Activated CD4-positive, CD25-positive, alpha-beta regulatory T cell (primary cell): Measurements from ENCODE around the gene MLLT10.
"Not testable (repeated sequence)": the region's sequence is repeated elsewhere in the genome, so short reads cannot be mapped to it uniquely, and the experiment has no call there.

Source experiments
- DNase-seq, 4 experiments: peaks; one replicate each; lab custom pipeline; 2025; lab: John Stamatoyannopoulos, UW

The MLLT10 gene

GRCh38 chr10:21581421-21581834 is 47.4 kb downstream of the MLLT10 start:
- DNase-seq = not testable (repeated sequence)

- no peak for DNase-seq
Measured at GRCh38 chr10:21584834-21585530, 51.0 kb downstream of the MLLT10 start.

GRCh38 chr10:21587391-21587790 is 53.4 kb downstream of the MLLT10 start:
- no peak for DNase-seq

- DNase-seq = not testable (repeated sequence)
Measured at GRCh38 chr10:21588159-21588558, 54.1 kb downstream of the MLLT10 start.

- DNase-seq = no peak
Measured at GRCh38 chr10:21593986-21594385, 60.0 kb downstream of the MLLT10 start.

GRCh38 chr10:21599582-21599981 is 65.5 kb downstream of the MLLT10 start:
- DNase-seq = no peak

GRCh38 chr10:21600804-21601433 is 66.9 kb downstream of the MLLT10 start:
- DNase-seq = no peak

GRCh38 chr10:21602313-21602712 is 68.3 kb downstream of the MLLT10 start:
- DNase-seq = no peak

GRCh38 chr10:21603721-21604120 is 69.7 kb downstream of the MLLT10 start:
- DNase-seq = no peak

- no peak for DNase-seq
Measured at GRCh38 chr10:21604651-21605050, 70.6 kb downstream of the MLLT10 start.

GRCh38 chr10:21607907-21608306 is 73.9 kb downstream of the MLLT10 start:
- no peak for DNase-seq

GRCh38 chr10:21614000-21614399 is 80.0 kb downstream of the MLLT10 start:
- no peak for DNase-seq

- DNase-seq = no peak
Measured at GRCh38 chr10:21617267-21617666, 83.2 kb downstream of the MLLT10 start.

GRCh38 chr10:21623291-21623690 is 89.3 kb downstream of the MLLT10 start:
- no peak for DNase-seq

- not testable (repeated sequence) for DNase-seq
Measured at GRCh38 chr10:21624421-21624820, 90.4 kb downstream of the MLLT10 start.

- DNase-seq = no peak
Measured at GRCh38 chr10:21624951-21625350, 90.9 kb downstream of the MLLT10 start.

GRCh38 chr10:21625623-21626229 is 91.7 kb downstream of the MLLT10 start:
- DNase-seq = no peak

- DNase-seq = no peak
Measured at GRCh38 chr10:21626457-21627161, 92.6 kb downstream of the MLLT10 start.

GRCh38 chr10:21627331-21627730 is 93.3 kb downstream of the MLLT10 start:
- no peak for DNase-seq

GRCh38 chr10:21628023-21628422 is 94.0 kb downstream of the MLLT10 start:
- no peak for DNase-seq

- DNase-seq = not testable (repeated sequence)
Measured at GRCh38 chr10:21628645-21629044, 94.6 kb downstream of the MLLT10 start.

- DNase-seq = no peak
Measured at GRCh38 chr10:21634599-21635365, 100.8 kb downstream of the MLLT10 start.
